Mononuclear cell (primary cell): ENCODE measurements around the gene ATAD3C. TPM values are rescaled to one million over a fixed set of nuclear protein-coding genes. Genes with fewer than 3 reads are reported as not detected.
A peak's percentile ranks its signal among the peaks of the same experiment; 100 is the strongest.
"Not testable (repeated sequence)": the region's sequence is repeated elsewhere in the genome, so short reads cannot be mapped to it uniquely, and the experiment has no call there.

Source experiments
- H3K27me3 ChIP-seq: 2 replicates; pipeline ENCODE4 v1.6.0; 2011; ENCODE audit warnings: low read length, control low read depth; ENCODE audit not compliant: insufficient read depth
- H3K4me1 ChIP-seq: 2 replicates; pipeline ENCODE4 v1.5.1; 2011; ENCODE audit warnings: mild to moderate bottlenecking, low read length, control low read depth; ENCODE audit not compliant: insufficient read depth
- H3K4me3 ChIP-seq: 2 replicates; pipeline ENCODE4 v1.5.1; 2011; ENCODE audit warnings: mild to moderate bottlenecking, low read length, moderate library complexity
- H3K9me3 ChIP-seq: 2 replicates; pipeline ENCODE4 v1.5.1; 2011; ENCODE audit warnings: low read depth, mild to moderate bottlenecking, control low read depth, low read length
- total RNA-seq: library from RNA; depleted of rRNA; stranded (reverse); fragments of >200 nt; gene quantifications from one replicate; pipeline ENCODE4 v1.2.3, GENCODE V29; 2012

The ATAD3C gene
- total RNA-seq = 0.63 TPM

GRCh38 chr1:1449099-1449739 lies at the start of gene ATAD3C:
Gene ATAD3C (plus strand): TSS chr1:1449689. CDS start chr1:1450684, 995 bp downstream.
- no peaks in the 10 kb centered on the region for H3K9me3 ChIP-seq
- H3K4me3 ChIP-seq = no peak within 1 kb of the TSS
- no peaks in the 10 kb centered on the region for H3K27me3 ChIP-seq
- H3K4me1 ChIP-seq = no peaks in the 10 kb centered on the region

DNA sequence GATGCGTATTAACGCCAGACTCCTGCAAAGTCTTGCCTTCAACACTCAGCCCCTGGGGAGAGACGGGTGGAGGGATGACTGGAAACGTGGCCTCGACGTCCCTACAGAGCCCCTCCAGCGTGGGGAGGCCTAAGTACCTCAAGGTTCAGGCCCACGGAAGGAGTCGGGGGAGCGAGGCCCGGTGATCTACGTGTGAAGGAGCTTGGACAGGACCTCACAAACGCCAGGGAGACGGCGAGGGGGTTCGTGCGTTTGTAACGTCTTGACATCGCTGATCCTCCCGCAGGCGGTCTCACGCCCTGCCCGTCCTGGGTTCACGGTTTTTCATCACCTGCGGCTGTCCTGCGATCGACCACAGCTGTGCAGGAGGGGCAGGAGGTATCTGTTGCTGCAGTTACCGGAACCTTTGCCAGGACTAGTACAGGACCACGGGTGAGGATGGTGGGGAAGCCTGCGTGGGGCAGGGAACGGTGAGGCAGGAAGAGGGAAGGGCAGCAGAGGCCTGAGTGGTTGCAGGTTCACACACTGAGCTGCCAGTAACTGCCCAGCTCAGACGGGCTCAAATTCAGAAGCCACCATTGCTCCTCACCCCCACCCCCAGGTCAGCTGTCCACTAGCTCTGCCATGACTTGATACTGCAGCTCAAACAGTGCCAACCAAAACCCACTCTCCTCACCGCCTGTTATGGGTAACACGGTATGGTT lies 49.5 kb upstream of the ATAD3C start:
- H3K9me3 ChIP-seq = no peaks in the 10 kb centered on the region
- peaks cover 35% of the 10 kb centered on the region for H3K4me1 ChIP-seq
- H3K27me3 ChIP-seq = no peaks in the 10 kb centered on the region
- peak overlapping the region; percentile 94 for H3K4me3 ChIP-seq

DNA sequence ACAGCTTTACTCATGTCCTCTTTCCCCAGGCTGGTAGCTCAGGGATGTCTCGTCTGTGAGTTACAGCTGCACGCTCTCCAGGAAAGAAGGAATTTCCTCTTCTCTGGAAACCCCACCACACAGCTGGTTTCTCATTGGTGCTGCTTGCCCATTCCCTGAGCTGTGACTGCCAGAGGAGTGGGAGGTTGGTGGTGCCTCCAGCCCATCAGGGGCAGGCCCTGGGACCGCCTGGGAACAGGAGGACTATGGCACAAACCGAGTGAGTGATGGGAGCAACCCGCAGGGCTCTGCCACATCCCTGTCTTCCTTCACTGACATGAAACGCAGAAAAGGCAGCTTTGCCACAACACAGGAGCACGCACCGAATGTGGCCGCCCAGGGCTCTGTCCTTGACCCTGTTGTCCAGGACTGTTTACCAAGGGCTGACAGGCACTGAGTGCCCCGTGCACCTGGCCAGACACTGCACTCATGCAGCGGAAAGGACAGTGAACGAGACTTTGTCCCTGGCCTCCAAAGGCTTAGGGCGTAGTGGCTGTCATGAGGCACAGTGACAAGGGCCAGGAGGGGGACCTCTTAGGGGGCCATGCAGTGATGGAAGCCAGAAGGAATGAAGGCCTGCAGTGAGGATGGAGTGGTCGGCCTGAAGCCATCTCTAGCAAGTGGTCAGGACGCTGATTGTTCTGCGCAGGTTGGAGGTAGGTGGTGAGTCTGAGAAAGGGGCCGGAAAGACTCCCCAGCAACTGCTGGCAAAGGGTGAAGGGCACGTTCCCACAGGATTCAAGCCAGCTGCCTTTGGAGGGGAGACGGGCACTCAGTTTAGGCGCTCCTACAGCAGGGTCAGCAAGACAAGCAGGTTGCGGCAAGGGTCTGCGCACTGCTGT lies 48.7 kb upstream of the ATAD3C start:
- Histone ChIP-seq H3K4me1 (peaks cover 43% of the 10 kb centered on the region), H3K9me3 (no peaks in the 10 kb centered on the region), H3K4me3 (no peak overlapping the region)

GRCh38 chr1:1401457-1402010 lies 48.0 kb upstream of the ATAD3C start:
- H3K4me3 ChIP-seq = no peak overlapping the region
- H3K27me3 ChIP-seq = no peaks in the 10 kb centered on the region
- H3K9me3 ChIP-seq = no peaks in the 10 kb centered on the region
- H3K4me1 ChIP-seq = peaks cover 50% of the 10 kb centered on the region

More for the DNA sequence above, 48.7 kb upstream of the ATAD3C start:
- H3K27me3 ChIP-seq = no peaks in the 10 kb centered on the region

DNA sequence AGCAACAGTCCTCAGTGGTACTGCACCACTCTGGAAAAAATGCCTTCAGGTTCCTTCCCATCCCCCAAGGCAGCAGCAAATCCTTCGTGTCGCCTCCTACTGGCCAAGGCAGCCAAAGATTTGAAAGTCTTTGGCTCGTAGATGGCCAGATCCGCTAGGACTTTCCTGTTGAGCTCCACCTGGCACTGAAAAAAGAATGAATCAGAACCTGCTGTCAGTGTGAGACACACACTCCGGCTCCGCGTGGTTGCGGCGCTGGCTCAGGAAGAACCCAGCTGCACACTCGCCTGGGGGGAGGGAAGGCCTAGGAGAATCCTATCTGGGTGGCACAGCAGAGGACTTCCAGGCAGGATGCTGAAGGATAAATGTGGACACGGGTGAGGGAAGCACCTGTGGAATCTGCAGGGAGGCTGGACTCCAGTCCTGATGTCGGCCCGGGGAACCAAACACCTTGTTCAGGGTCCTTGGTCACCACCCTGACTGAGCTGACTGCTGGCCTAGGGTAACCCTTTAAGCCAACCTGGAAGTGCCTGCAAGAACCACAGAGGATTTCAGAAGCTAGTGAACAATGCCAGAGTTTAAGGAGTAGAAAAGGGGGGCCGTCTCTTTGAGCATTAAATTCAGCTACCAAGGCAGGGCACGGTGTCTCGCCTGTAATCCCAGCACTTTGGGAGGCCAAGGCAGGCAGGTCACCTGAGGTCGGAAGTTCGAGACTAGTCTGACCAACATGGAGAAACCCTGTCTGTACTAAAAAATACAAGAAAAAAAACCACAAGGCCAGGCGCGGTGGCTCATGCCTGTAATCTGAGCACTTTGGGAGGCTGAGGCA lies 47.2 kb upstream of the ATAD3C start:
- H3K9me3 ChIP-seq = no peaks in the 10 kb centered on the region
- no peaks in the 10 kb centered on the region for H3K27me3 ChIP-seq
- peaks cover 45% of the 10 kb centered on the region for H3K4me1 ChIP-seq
- H3K4me3 ChIP-seq = no peak overlapping the region

DNA sequence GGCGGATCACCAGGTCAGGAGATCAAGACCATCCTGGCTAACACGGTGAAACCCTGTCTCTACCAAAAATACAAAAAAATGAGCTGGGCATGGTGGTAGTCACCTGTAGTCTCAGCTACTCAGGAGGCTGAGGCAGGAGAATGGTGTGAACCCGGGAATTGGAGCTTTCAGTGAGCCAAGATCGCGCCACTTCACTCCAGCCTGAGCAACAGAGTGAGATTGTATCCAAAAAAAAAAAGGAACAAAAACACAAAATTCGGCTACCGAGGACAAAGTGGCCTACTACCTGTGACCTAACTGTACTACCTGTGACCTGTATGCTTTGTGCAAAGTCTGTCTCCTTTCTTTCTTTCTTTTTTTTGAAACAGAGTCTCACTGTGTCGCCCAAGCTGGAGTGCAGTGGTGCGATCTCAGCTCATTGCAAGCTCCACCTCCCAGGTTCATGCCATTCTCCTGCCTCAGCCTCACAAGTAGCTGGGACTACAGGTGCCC lies 46.5 kb upstream of the ATAD3C start:
- peaks cover 42% of the 10 kb centered on the region for H3K4me1 ChIP-seq
- not testable (repeated sequence) for H3K27me3 ChIP-seq, H3K9me3 ChIP-seq, H3K4me3 ChIP-seq

DNA sequence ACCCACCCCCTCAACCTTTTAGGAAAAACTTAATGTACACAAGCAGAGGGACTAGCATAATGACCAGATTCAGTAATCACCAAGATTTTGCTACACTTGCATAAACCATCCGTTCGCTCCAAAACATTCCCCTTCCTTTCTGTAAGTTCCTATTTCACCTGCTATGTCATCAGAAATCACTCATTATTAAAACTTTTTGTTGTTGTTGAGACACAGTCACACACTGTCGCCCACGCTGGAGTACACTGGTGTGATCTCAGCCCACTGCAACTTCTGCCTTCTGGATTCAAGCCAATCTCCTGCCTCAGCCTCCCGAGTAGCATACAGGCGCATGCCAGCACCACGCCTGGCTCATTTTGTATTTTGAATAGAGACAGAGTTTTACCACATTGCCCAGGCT lies 45.8 kb upstream of the ATAD3C start:
- Histone ChIP-seq H3K9me3 (no peaks in the 10 kb centered on the region), H3K27me3 (no peaks in the 10 kb centered on the region), H3K4me3 (no peak overlapping the region), H3K4me1 (peaks cover 41% of the 10 kb centered on the region)

DNA sequence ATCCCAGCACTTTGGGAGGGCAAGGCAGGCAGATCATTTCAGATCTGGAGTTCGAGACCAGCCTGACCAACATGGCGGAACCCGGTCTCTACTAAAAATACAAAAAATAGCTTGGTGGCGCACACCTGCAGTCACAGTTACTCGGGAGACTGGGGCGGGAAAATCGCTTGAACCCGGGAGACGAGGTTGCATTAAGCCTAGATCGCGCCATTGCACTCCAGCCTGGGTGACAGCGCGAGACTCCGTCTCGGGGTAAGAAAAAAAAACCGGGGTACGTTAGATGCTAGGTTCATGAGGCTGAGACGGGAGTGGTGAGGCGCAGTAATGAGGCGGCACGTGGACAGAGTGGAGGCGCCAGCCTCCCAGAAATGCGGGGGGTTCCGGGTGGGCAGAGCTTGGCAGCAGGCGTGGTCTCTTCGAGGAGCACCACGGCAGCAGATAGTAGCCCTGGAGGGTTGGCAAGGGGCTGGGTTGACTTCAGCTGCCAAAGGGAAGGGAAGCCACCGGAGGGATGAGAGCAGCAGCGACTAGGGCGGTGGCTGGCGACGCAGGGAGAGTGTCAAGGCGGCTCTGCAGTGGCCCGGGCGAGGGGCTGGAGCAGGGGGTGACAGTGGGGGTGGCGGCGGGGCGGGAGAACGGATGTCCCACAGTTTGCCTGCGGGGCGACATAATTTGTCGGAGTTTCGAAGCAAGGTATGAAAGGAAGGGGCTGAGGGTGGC lies 43.2 kb upstream of the ATAD3C start:
- Histone ChIP-seq H3K27me3 (no peaks in the 10 kb centered on the region), H3K9me3 (no peaks in the 10 kb centered on the region), H3K4me3 (peak overlapping the region; percentile 98), H3K4me1 (peaks cover 26% of the 10 kb centered on the region)

DNA sequence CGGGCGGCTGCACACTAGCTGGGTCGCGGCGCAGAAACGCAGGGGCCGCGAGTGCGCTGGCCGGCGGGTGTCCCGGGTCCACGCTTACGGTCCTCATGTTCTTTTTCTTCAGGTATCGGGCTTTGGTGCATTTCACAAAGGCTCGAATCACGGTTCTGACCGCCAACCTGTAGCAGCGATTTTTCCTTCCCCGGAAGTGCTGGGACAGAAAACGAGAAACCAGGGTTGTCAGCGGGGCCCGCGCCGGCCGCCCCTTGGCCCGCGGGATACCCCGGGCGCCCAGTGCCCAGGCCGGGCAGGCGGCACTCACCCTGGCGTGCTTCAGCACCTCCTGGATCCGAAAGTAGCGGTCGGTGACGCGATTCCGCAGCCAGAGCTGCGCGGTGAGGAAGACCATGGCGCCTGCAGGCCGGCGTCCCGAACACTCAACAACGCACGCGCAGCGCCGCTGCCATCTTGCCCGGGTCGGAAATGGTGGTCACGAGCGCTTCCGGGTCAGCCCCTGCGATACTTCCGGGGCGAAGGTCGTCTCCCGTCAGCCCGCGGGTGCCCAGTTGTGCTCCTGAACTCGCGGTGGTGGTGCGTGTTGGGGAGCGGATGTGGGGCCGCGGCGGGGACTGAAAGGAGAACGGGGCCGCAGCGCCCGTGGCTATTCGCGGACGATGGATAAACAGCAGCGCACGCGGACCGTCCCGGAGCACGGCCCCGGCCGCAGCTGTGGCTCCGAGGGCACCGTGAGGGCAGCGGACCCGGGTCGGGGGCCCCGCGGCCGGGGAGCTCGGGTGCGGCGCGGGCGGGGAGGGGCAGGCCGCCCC lies 42.5 kb upstream of the ATAD3C start, which contains the start of gene MRPL20:
Gene MRPL20, minus strand, starts transcription at position 473 of the 815 bp plus-strand sequence. Its CDS starts 76 bp downstream, at position 397.
- Histone ChIP-seq H3K4me1 (peaks cover 26% of the 10 kb centered on the region), H3K4me3 (peak within 1 kb of the TSS; percentile 98), H3K27me3 (no peaks in the 10 kb centered on the region), H3K9me3 (no peaks in the 10 kb centered on the region)

GRCh38 chr1:1407636-1408318 lies 41.7 kb upstream of the ATAD3C start:
- no peaks in the 10 kb centered on the region for H3K9me3 ChIP-seq
- no peaks in the 10 kb centered on the region for H3K27me3 ChIP-seq
- H3K4me1 ChIP-seq = peaks cover 26% of the 10 kb centered on the region
- peak overlapping the region; percentile 98 for H3K4me3 ChIP-seq

DNA sequence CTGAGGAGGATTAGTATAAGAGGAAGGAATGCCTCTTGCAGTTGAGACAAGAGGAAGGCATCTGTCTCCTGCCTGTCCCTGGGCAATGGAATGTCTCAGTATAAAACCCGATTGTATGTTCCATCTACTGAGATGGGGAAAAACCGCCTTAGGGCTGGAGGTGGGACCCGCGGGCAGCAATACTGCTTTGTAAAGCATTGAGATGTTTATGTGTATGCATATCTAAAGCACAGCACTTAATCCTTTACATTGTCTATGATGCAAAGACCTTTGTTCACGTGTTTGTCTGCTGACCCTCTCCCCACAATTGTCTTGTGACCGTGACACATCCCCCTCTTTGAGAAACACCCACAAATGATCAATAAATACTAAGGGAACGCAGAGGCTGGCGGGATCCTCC lies 39.3 kb upstream of the ATAD3C start:
- H3K9me3 ChIP-seq, H3K4me3 ChIP-seq, H3K27me3 ChIP-seq: not testable (repeated sequence)
- peaks cover 23% of the 10 kb centered on the region for H3K4me1 ChIP-seq

- peaks cover 10% of the 10 kb centered on the region for H3K4me1 ChIP-seq
- H3K4me3 ChIP-seq = no peak overlapping the region
- H3K27me3 ChIP-seq = no peaks in the 10 kb centered on the region
- no peaks in the 10 kb centered on the region for H3K9me3 ChIP-seq
Observed at GRCh38 chr1:1411626-1412025, 37.9 kb upstream of the ATAD3C start.
